Heart right ventricle (tissue), 16 donors: ENCODE data around the gene FGFBP2. TPM values are rescaled to one million over a fixed set of nuclear protein-coding genes. Genes with fewer than 3 reads are reported as not detected.

Experiments
- ATAC-seq, 8 donors: fragments of 200-7000 bp; cut with Tn5 transposase; one replicate each; pipeline ENCODE4 v1.9.1; 2020; ENCODE audit warnings: mild to moderate bottlenecking in 8 of 8, moderate library complexity in 8 of 8, moderate number of reproducible peaks in 1 of 8
- DNase-seq, 2 donors: peaks; one replicate each; pipeline ENCODE4 v3.0.0-alpha.2; 2020
- H3K27ac ChIP-seq, 10 donors: fragments of 200-600 bp; sonication (generic) in 2 of 10; one replicate each; pipeline versions ENCODE4 v1.5.0 to v1.8.0; 2020 to 2022; ENCODE audit warnings: mild to moderate bottlenecking in 3 of 10
- H3K27me3 ChIP-seq, 7 donors: fragments of 200-600 bp; one replicate each; pipeline ENCODE4 v1.8.0; 2021 to 2022; ENCODE audit warnings: mild to moderate bottlenecking in 2 of 7
- H3K36me3 ChIP-seq, 9 donors: fragments of 200-600 bp; sonication (generic) in 1 of 9; one replicate each; pipeline versions ENCODE4 v1.5.0 to v1.8.0; 2020 to 2022; ENCODE audit warnings: mild to moderate bottlenecking in 2 of 9
- H3K4me1 ChIP-seq, 9 donors: fragments of 200-600 bp; sonication (generic) in 1 of 9; one replicate each; pipeline versions ENCODE4 v1.5.0 to v1.8.0; 2020 to 2022; ENCODE audit warnings: mild to moderate bottlenecking in 4 of 9
- H3K4me3 ChIP-seq, 10 donors: fragments of 200-600 bp; sonication (generic) in 2 of 10; one replicate each; pipeline versions ENCODE4 v1.5.0 to v1.8.0; 2020 to 2022; ENCODE audit warnings: mild to moderate bottlenecking in 7 of 10, moderate library complexity in 2 of 10
- H3K9me3 ChIP-seq, 11 donors: fragments of 200-600 bp in 10 of 11; sonication (generic) in 2 of 11; one replicate each; pipeline versions ENCODE4 v1.5.0 to v1.8.0; 2013 to 2022; ENCODE audit warnings: mild to moderate bottlenecking in 2 of 11, control low read depth in 1 of 11, moderate library complexity in 1 of 11
- WGBS, 2 donors: extraction: QIAGEN DNeasy Blood & Tissue Kit; methylation state at CpG; one replicate each; pipeline ENCODE4 v1.1.7; 2013; ENCODE audit warnings: inconsistent platforms in 1 of 2; 5-methylcytosine and 5-hydroxymethylcytosine counted together
- intact Hi-C, 10 donors: fragments of 100-400 bp; cut with DNase I; formaldehyde crosslinking; loops; one replicate each; pipeline versions ENCODE4 v1.11.1 to v1.14.2; 2022
- polyA plus RNA-seq, 2 donors: library from polyadenylated mRNA; stranded (reverse); fragments of 200-250 nt; gene quantifications; one replicate each; pipeline ENCODE4 v1.2.3, GENCODE V29; 2013
- total RNA-seq, 10 donors: library from RNA; stranded (reverse); fragmentation: NEBNext Ultra II Directional in 3 of 10; extraction: Animal tissue kit (Norgen Biotek cat#: 25700) in 3 of 10; gene quantifications; one replicate each; pipeline versions ENCODE4 v1.2.1 to v1.2.4, GENCODE V29; 2021 to 2023
- TF ChIP-seq, protein P1 (sequence below), 9 donors: fragments of 200-600 bp; sonication (generic) in 2 of 9; IDR thresholded peaks; one replicate each; pipeline versions ENCODE4 v1.5.0 to v1.8.0; 2021 to 2022; ENCODE audit warnings: antibody characterized with exemption in 9 of 9, mild to moderate bottlenecking in 5 of 9, moderate library complexity in 1 of 9
- donor health status: Arrhythmogenic right ventricular cardiomyopathy.
- donor health status: ischemic (EF 13 %, LVEDD 7.1; RV severe dilation, severe dysfunction).
- donor health status: healthy with polysubstance abuse.
- donor health status: DM: no; HTN: yes; CAD: no.
- donor health status: DM: no; HTN: no; CAD: no.
- donor health status: ischemic (EF 25% LVEDD 6.9; RV normal size, moderate dysfunction).
- donor health status: ischemic (EF 25% LVEDD 5.7; RV mildly dilated, moderate dysfunction).
- donor health status: healthy.
- donor health status: DM: yes; HTN: yes; CAD: no.
- donor health status: Ischemic cardiomyopathy.
- donor health status: ischemic (EF 35%, LVEDD 5.7; RV mildly dilated, moderate dysfunction).
- donor health status: nonischemic (EF 11% LVEDD 7.7; RV severe dilation, severe dysfunction).
- donor health status: DM: yes; HTN: yes; CAD: no.
- donor health status: PGD.
- donor health status: ischemic (EF 29% LVEDD 5.4; RV normal size, mild dysfunction).
- donor health status: nonischemic (EF 23%, LVEDD 6.1; RV moderate dilation, normal function).

FGFBP2 gene
- total and polyA plus RNA-seq, 12 donors = 0.32 to 15.8 (median 1.6) TPM

DNA sequence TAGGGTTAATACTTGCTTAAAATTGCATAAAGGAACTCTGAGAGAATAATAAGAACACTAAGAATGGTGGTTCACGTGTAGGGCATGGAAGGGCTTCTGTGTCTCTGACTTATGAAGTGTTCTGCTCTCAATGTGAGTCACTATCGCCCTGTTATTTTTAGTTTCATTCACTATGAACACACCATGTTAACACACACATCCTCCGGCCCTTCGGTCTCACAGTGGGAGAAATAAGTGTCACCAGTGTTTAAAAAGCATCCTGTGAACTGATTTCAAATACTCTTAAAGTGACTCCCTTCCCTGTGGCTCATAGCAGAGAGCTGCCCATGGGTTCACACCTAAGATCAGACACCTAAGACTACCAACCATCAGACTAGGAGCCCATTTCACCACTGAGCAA lies 33.8 kb upstream of the FGFBP2 start:
- 36 to 46% methylated on average over 4 of the region's 4 CpGs for WGBS, 2 donors
- H3K9me3 ChIP-seq = no peaks in the 10 kb centered on the region
- intact Hi-C loops = loop anchor here in 2 of 10 donors (5.0 to 10.0 kb wide), 2 partner anchors 114 to 522 kb away; no protein-coding TSS in a partner anchor

DNA sequence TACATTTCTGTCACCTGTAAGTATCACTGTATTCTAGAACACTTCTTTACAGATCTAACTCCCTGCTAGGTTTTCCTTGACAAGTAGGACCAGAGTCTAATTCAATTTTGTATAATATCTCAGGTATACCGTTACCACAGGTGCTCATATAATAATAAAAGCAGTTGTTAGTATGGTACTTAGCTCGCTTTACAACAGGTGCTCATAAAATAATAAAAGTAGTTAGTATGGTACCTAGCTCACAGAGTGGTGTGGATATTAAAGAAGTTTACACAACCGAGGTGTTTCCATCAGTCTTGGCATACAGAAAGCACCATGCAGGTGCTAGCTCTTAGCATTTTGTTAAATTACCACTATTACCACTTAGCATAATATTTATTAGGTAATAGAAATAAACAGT lies 32.9 kb upstream of the FGFBP2 start:
- Histone ChIP-seq H3K4me1 (peaks cover 0 to 4% (median 0%) of the 10 kb centered on the region in 9 donors), H3K4me3 (no peak overlapping the region), H3K27me3 (no peaks in the 10 kb centered on the region), H3K27ac (no peak overlapping the region), H3K36me3 (peaks cover 0 to 55% (median 0%) of the 10 kb centered on the region in 9 donors), H3K9me3 (no peaks in the 10 kb centered on the region)
- intact Hi-C loops = loop anchor here in 2 of 10 donors (5.0 to 10.0 kb wide), 2 partner anchors 114 to 521 kb away; no protein-coding TSS in a partner anchor
- WGBS, 2 donors = 93 to 98% methylated on average over 3 of the region's 3 CpGs
- ATAC-seq (no peak), DNase-seq (no peak)
- TF ChIP-seq, protein P1, sequence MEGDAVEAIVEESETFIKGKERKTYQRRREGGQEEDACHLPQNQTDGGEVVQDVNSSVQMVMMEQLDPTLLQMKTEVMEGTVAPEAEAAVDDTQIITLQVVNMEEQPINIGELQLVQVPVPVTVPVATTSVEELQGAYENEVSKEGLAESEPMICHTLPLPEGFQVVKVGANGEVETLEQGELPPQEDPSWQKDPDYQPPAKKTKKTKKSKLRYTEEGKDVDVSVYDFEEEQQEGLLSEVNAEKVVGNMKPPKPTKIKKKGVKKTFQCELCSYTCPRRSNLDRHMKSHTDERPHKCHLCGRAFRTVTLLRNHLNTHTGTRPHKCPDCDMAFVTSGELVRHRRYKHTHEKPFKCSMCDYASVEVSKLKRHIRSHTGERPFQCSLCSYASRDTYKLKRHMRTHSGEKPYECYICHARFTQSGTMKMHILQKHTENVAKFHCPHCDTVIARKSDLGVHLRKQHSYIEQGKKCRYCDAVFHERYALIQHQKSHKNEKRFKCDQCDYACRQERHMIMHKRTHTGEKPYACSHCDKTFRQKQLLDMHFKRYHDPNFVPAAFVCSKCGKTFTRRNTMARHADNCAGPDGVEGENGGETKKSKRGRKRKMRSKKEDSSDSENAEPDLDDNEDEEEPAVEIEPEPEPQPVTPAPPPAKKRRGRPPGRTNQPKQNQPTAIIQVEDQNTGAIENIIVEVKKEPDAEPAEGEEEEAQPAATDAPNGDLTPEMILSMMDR (IDR thresholded peaks at IDR 0.05) = no peak

More for the DNA sequence above, 33.8 kb upstream of the FGFBP2 start:
- TF ChIP-seq, protein P1 (IDR thresholded peaks at IDR 0.05) = no peak
- Histone ChIP-seq H3K4me3 (no peak overlapping the region), H3K36me3 (peaks cover 0 to 50% (median 0%) of the 10 kb centered on the region in 9 donors), H3K27ac (no peak overlapping the region), H3K27me3 (no peaks in the 10 kb centered on the region), H3K4me1 (peaks cover 0 to 14% (median 4%) of the 10 kb centered on the region in 9 donors)
- no peak for DNase-seq
- peak in 3 of 8 donors; percentile 66 to 82 (median 76) for ATAC-seq

DNA sequence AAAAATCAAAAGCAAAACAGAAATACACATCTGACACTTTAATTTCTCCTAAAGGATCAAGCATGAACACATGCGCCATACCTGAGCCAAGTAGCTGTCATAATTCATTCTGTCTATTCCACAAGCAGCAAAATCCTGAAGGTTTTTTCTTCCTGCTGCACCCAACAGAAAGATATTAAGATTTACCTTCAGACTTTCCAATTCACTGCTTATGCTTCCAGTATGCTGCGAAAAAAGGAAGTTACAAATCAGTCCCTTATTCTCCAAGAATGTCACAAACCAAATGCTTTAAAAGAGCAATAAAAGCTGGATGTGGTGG lies 29.2 kb upstream of the FGFBP2 start:
- WGBS, 2 donors = 85% methylated on average over 2 of the region's 2 CpGs
- no peak for ATAC-seq
- no peak overlapping the region for H3K4me3 ChIP-seq
- intact Hi-C loops = loop anchor here in 1 of 10 donors (10.0 kb wide), 1 partner anchor 517 kb away; no protein-coding TSS in a partner anchor
- no peak for DNase-seq
- TF ChIP-seq, protein P1 (IDR thresholded peaks at IDR 0.05) = no peak
- H3K4me1 ChIP-seq = peaks cover 0 to 4% (median 0%) of the 10 kb centered on the region in 9 donors
- H3K27me3 ChIP-seq = no peaks in the 10 kb centered on the region
- H3K36me3 ChIP-seq = peaks cover 0 to 65% (median 0%) of the 10 kb centered on the region in 9 donors
- H3K27ac ChIP-seq = no peak overlapping the region
- no peaks in the 10 kb centered on the region for H3K9me3 ChIP-seq

DNA sequence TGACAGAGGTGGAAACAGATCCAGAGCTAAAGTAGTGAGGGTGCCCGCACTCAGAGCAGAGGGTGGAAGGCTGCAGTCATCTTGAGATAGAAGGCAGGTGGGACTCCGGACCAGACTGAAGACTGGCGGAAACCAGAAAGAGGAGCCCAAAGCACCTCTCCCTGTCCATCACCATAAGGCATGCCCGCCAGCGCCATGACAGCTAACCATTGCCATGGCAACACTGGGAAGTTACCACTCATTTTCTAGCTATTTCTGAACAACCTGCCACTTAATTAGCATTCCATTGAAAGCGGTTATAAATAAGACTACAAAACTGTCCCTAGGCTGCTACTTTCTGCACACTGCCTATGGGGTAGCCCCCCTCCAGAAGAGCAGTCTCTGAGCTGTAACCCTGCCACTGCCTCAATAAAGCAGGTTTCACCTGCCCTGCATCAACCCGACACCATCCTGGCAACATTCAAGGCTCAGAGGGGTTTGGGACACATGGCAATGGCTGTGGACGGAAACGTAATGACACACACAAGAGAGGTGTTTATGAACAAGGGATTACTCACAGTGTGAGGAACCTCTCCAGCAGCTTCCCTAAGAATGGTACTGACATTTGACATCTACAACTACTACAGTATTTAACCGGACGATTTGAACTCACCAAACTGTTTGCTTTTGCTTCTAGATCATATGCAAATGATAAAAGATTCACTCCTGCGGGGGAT lies 27.8 kb upstream of the FGFBP2 start:
- DNase-seq (no peak), ATAC-seq (no peak)
- no peak overlapping the region for H3K4me3 ChIP-seq
- peaks cover 0 to 3% (median 0%) of the 10 kb centered on the region in 9 donors for H3K4me1 ChIP-seq
- no peaks in the 10 kb centered on the region for H3K27me3 ChIP-seq
- intact Hi-C loops = loop anchor here in 1 of 10 donors (10.0 kb wide), 1 partner anchor 516 kb away; no protein-coding TSS in a partner anchor
- H3K36me3 ChIP-seq = peaks cover 0 to 79% (median 0%) of the 10 kb centered on the region in 9 donors
- 87 to 88% methylated on average over 12 of the region's 12 CpGs for WGBS, 2 donors
- no peaks in the 10 kb centered on the region for H3K9me3 ChIP-seq
- H3K27ac ChIP-seq = no peak overlapping the region
- TF ChIP-seq, protein P1 (IDR thresholded peaks at IDR 0.05) = no peak
